GM18867 (cell line): ENCODE measurements around the gene HARBI1.

Experiments
- ATAC-seq: cut with Tn5 transposase; IDR thresholded peaks from one replicate; pipeline ENCODE4 v1.9.1; 2021; ENCODE audit warnings: mild to moderate bottlenecking, moderate library complexity; ENCODE audit not compliant: unreplicated experiment

HARBI1 gene, protein sequence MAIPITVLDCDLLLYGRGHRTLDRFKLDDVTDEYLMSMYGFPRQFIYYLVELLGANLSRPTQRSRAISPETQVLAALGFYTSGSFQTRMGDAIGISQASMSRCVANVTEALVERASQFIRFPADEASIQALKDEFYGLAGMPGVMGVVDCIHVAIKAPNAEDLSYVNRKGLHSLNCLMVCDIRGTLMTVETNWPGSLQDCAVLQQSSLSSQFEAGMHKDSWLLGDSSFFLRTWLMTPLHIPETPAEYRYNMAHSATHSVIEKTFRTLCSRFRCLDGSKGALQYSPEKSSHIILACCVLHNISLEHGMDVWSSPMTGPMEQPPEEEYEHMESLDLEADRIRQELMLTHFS

DNA sequence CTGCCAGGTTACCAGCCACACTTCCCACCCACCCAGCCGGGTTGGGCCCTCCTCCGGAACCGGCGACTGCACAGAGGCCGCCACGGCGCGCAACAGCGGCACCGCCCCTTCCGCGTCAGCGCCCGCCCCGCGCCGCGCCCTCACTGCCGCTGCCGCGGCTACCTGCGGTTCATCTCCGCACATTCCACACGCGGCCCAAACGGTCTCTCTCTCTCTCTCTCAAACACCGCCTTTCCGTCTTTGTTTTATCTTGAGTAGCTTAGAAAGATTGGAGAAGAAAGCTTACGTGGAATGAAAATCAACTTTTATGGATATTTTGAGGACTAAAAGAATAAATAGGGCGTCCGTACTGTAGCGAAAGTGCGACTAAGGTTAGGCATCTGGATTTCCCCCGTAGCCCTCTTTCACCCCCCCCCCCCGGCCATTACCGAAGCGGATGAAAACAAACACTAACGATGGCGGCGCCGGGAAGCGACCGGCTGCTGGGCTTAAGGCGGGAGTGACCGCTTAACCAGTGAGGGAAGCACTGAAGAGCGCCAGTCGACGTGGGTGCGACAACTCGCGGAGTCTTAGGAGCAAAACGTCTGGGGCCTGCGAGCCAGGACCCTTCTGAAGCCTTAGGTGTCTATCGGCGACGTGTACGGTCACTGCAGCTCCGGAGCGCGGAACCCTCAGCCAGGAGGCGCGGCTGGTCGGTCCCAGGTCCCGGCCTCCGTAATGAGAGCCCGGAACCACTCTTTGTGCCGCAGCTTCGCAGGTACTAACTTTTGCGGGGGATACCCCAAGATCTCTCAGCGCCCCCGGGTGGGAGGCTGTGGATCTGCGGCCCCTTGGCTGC, at the start of gene HARBI1, which contains the start of gene ATG13:
Gene HARBI1 (minus strand): TSS at position 94 of the 838 bp plus-strand sequence. CDS start 990 bp downstream, outside the sequence.
Gene ATG13 (plus strand): TSS at position 420 of the 838 bp plus-strand sequence. CDS start 26,739 bp downstream, outside the sequence.
- ATAC-seq: peak; percentile 96

GRCh38 chr11:46666516-46666915, 49.5 kb upstream of the HARBI1 start:
- ATAC-seq: no peak

GRCh38 chr11:46665356-46665755, 48.3 kb upstream of the HARBI1 start:
- ATAC-seq: no peak

GRCh38 chr11:46664612-46665011, 47.6 kb upstream of the HARBI1 start:
- ATAC-seq: no peak

DNA sequence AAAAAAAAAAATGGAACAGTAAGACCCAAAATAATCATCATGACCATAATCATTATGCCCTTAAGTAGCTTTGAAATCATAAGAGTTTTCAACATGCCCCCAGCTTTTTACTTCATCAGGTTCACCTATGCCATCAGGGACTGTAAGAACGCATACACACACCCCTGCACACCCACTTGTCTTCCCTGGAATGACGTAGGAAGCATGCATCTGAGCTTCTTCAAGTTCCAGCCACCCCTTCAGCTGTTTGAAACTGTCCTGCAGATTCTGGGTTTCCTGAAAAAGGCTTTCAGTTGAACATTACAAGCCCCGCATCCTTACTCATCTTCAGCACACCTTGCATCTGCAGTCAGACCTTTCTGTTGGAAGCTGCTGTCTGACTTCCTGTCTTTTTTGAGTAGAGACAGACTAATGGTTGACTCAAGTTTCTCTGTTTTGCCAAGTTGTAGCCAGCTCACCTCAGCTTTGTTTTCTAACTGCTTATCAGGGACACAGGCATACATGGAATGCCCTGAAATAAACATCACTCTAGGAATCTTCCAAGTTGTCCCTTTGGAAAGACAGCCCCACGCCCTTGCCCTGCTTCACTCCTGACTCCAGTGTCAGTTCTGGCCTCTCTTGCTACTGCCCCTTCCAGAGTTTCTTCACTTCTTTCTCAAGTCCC, 46.4 kb upstream of the HARBI1 start:
- no peak for ATAC-seq

DNA sequence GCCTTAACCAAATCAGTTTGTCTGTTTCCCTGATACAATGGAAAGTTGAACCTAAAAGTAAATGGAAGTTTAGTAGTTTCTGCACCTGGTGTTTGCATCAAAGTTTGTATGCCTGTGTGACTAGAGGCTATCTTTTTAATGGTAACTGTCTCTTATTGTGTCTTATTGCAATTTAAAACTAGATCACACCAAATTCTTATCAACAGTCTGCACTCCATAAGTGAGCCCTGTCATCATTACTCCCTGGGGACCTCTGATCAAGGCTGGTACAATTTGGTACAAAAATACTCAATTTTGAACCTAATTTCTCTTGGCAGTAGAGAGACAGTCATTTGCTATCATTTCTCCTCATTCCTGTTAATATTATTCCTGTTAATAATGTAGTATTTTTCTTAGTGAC, 45.3 kb upstream of the HARBI1 start:
- no peak for ATAC-seq

DNA sequence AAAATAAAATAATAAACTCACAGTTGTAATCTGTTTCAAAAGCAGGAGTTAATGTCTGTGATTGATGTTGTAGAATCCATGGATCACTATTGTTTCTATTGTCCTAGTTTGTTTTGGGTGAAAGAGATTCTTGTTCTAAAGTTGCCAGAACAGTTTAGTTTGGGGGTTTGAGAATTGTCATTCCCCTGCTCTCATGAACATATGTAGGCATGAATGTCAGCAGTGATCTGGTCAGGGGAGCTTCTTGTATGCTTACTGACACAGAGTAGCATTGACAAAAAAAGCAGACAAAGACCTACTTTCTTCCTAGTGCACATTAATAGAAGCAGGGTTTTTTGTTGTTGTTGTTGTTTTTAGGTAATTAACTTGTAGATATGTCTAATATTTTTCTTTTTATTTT, 44.8 kb upstream of the HARBI1 start:
- ATAC-seq: no peak

DNA sequence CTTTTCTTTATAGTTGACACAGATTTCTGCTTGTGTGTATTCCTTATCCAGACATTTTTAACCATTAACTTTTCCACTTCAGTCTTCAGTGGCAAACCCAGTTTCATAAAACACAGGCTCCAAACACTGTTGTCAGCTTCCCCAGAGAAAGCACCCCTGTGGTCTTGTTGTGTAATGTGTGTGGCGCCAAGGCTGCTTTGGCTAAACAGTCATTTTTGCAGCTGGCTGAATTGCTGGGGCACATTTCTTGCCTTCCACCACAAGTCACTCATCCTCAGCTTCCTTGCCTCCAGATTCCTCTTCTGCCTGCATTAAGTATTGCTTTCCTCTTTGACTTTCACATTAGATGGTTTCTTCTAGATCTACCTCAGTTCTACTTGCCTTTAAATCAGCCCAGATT, 42.9 kb upstream of the HARBI1 start:
- ATAC-seq: no peak

DNA sequence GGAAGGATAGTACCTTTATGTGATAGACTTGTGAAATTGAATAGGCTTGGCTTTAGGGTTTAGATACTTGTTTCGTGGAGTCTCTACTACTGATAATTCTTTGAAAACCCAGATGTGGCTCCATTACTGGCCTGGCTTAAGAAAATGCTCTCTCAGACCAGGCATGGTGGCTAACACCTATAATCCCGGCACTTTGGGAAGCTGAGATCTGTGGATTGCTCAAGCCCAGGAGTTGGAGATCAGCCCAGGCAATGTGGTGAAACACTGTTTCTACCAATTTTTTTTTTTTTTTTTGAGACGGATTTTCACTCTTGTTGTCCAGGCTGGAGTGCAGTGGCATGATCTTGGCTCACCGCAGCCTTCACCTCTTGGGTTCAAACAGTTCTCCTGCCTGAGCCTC, 41.2 kb upstream of the HARBI1 start:
- no peak for ATAC-seq

DNA sequence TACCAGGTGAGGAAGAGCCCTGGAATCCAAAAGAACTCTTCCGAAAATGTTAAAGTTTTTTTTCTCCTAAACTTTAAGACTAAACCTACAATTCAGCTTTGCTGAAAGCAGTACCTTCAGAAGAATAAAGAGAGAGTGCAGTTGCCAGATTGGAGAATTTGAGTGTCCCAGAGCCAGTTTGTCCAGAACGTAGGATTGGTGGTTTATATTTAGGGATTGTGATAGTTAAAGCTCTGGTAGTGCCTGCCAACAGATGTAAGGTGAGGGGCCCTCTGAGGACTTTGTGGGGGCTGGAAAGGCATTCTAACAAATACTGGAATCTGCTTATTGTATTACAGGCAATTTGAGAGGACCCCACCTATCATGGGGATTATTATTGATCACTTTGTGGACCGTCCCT, 40.2 kb upstream of the HARBI1 start:
- ATAC-seq: no peak

DNA sequence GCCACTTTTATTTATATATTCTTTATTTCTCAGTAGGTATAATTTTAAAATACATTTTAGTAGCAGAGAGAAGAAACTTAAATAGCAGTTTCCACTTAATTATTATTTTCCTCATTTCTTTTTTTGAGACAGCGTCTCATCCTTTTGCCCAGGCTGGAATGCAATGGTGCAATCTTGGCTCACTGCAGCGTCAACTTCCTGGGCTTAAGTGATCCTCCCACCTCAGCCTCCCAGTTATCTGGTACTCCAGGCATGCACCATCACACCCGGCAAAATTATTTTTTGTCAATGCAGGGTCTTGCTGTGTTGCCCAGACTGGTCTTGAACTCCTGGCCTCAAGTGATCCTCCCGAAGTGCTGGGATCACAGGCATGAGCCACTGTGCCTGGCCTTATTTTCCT, 38.6 kb upstream of the HARBI1 start:
- no peak for ATAC-seq

- ATAC-seq: no peak
Measured at GRCh38 chr11:46649180-46649738, 32.2 kb upstream of the HARBI1 start.

- no peak for ATAC-seq
Measured at GRCh38 chr11:46643986-46644385, 27.0 kb upstream of the HARBI1 start.

GRCh38 chr11:46643531-46643930, 26.5 kb upstream of the HARBI1 start:
- ATAC-seq: no peak

GRCh38 chr11:46642627-46643335, 25.8 kb upstream of the HARBI1 start:
- no peak for ATAC-seq

DNA sequence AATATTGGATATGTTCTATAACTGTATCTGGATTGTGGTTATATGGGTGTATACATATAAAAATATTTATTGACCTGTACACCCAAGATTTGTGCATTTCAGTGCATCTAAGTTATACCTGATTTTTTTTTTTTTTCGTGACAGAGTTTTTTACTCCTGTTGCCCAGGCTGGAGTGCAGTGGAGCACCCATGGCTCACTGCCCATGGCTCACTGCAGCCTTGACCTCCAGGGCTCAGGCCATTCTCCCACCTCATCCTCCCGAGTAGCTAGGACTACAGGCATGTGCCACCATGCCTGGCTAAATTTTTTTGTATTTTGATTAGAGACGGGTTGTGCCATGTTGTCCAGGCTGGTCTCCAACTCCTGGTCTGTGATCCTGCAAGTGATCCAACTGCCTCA, 24.6 kb upstream of the HARBI1 start:
- ATAC-seq: no peak

GRCh38 chr11:46640036-46640788, 23.2 kb upstream of the HARBI1 start:
- no peak for ATAC-seq

DNA sequence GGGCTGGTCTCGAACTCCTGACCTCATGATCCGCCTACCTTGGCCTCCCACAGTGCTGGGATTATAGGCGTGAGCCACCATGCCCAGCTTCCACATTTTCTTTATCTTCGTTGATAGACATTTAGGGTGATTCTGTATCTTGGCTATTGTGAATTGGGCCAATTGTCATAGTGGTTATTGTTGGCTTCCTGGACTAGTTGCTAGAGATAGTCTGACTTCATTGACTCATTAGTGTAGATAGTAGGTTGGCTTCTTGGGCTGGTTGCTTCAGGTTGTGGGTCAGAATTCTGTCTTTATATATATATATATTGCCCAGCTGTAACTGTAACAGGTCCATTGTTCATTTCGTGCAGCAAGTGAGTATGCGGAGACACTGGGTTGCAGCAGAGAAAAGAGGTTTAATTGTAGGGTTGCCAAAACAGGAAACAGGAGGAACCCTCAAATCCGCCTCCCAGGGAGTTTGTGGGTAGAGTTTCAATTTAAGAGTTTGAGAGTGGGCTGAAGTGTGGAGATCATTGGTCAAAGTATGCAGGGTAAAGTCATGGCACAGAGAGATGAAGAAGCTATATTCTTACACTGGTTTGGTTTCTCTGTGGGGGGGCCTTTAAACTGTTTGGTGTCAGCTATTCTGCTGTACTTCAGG, 22.3 kb upstream of the HARBI1 start:
- no peak for ATAC-seq

DNA sequence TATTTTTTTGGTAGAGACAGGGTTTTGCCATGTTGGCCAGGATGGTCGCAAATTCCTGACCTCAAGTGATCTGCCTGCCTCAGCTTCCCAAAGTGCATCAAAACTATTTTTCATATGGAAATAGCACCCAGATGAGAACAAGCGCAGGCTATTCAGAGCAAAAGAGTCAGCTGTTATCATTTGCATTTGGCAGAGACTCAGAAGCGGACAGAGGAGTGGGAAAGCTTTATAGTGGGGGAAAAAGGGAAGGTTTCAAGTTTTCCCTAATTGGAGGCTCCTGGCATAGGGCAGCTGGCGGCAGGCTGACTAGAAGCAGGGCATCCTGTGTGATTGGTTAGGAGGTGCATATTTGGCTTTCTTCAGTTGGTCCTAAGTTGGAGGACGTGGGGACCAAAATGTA, 20.5 kb upstream of the HARBI1 start:
- ATAC-seq: no peak
